Esophagus squamous epithelium (tissue), 4 donors: ENCODE results near the gene APOA1.

ENCODE experiments used
- POLR2A ChIP-seq, 4 donors: fragments of 450-650 bp; IDR thresholded peaks; one replicate each; pipeline ENCODE4 v1.6.1; 2017; ENCODE audit warnings: antibody characterized with exemption in 4 of 4, mild to moderate bottlenecking in 4 of 4, moderate library complexity in 3 of 4
- TF ChIP-seq, protein P1 (sequence below), 6 experiments: fragments of 450-650 bp in 4 of 6; fragments of 200-600 bp in 2 of 6; sonication (generic) in 2 of 6; IDR thresholded peaks; one replicate each; pipeline ENCODE4 v1.5.1; 2016 to 2019; ENCODE audit warnings: antibody characterized with exemption in 6 of 6, mild to moderate bottlenecking in 4 of 6, moderate library complexity in 4 of 6

DNA sequence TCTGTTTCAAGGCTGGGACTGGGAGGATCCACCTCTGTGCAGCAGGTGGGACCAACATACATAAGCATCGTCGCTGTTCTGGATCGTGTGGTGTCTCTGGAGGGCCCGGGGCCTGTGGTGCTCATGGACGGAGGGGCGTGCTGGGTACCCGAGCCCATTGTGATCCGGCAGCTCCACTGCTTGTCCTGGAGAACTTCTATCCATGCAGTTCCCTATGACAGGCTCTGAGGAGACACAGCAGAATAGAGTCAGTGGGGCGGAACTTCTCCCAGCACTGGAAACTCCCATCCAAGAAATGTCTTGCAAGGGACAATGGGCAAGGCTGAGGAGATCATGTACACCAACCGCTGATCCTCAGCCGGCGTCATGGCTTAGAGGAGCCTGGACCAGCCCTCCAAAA lies 11.6 kb upstream of the APOA1 start:
- TF ChIP-seq, protein P1, sequence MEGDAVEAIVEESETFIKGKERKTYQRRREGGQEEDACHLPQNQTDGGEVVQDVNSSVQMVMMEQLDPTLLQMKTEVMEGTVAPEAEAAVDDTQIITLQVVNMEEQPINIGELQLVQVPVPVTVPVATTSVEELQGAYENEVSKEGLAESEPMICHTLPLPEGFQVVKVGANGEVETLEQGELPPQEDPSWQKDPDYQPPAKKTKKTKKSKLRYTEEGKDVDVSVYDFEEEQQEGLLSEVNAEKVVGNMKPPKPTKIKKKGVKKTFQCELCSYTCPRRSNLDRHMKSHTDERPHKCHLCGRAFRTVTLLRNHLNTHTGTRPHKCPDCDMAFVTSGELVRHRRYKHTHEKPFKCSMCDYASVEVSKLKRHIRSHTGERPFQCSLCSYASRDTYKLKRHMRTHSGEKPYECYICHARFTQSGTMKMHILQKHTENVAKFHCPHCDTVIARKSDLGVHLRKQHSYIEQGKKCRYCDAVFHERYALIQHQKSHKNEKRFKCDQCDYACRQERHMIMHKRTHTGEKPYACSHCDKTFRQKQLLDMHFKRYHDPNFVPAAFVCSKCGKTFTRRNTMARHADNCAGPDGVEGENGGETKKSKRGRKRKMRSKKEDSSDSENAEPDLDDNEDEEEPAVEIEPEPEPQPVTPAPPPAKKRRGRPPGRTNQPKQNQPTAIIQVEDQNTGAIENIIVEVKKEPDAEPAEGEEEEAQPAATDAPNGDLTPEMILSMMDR (IDR thresholded peaks at IDR 0.05): no peak
- no peak for TF ChIP-seq POLR2A (IDR thresholded peaks at IDR 0.05)
